Liver (tissue), 3 donors: ENCODE data around the gene ATOH8.
A peak's percentile ranks its signal among the peaks of the same experiment; 100 is the strongest.

ENCODE experiments used
- CTCF ChIP-seq: fragments of 150-350 bp; IDR thresholded peaks from 2 replicates; pipeline ENCODE4 v1.5.1; 2017; ENCODE audit warnings: improper control_type of control experiment, low read depth, low read length; ENCODE audit not compliant: missing input control
- EGR1 ChIP-seq, 2 donors: IDR thresholded peaks; 2 replicates each; pipeline ENCODE4 v1.6.1; 2016 to 2018; ENCODE audit warnings: antibody characterized with exemption in 2 of 2, low read depth in 2 of 2
- GABPA ChIP-seq, 2 donors: IDR thresholded peaks in 1 of 2; conservative IDR thresholded peaks in 1 of 2; 2 replicates each; pipeline ENCODE4 v1.6.1; 2016; ENCODE audit warnings: antibody characterized with exemption in 2 of 2, mild to moderate bottlenecking in 1 of 2, moderate library complexity in 1 of 2
- HNF4A ChIP-seq, 2 donors: conservative IDR thresholded peaks; 2 replicates each; pipeline ENCODE4 v1.6.1; 2016; ENCODE audit warnings: antibody characterized with exemption in 2 of 2, mild to moderate bottlenecking in 2 of 2
- JUND ChIP-seq, 2 donors: IDR thresholded peaks; 2 replicates each; pipeline ENCODE4 v1.6.1; 2016; ENCODE audit warnings: antibody characterized with exemption in 2 of 2
- NR2F2 ChIP-seq: IDR thresholded peaks from 2 replicates; pipeline ENCODE4 v1.6.1; 2016; ENCODE audit warnings: antibody characterized with exemption
- RAD21 ChIP-seq, 2 donors: IDR thresholded peaks; 2 replicates each; pipeline ENCODE4 v1.6.1; 2016; ENCODE audit warnings: antibody characterized with exemption in 2 of 2, mild to moderate bottlenecking in 2 of 2
- REST ChIP-seq: IDR thresholded peaks from 2 replicates; pipeline ENCODE4 v1.6.1; 2016; ENCODE audit warnings: antibody characterized with exemption, mild to moderate bottlenecking
- RXRA ChIP-seq, 2 donors: IDR thresholded peaks; 2 replicates each; pipeline ENCODE4 v1.6.1; 2017 to 2018; ENCODE audit warnings: antibody characterized with exemption in 2 of 2, mild to moderate bottlenecking in 1 of 2
- SP1 ChIP-seq: IDR thresholded peaks from 2 replicates; pipeline ENCODE4 v1.6.1; 2018; ENCODE audit warnings: antibody characterized with exemption, mild to moderate bottlenecking
- YY1 ChIP-seq: IDR thresholded peaks from 2 replicates; pipeline ENCODE4 v1.6.1; 2016; ENCODE audit warnings: antibody characterized with exemption, mild to moderate bottlenecking
- ZBTB33 ChIP-seq: IDR thresholded peaks from 2 replicates; pipeline ENCODE4 v1.6.1; 2016; ENCODE audit warnings: antibody characterized with exemption
- TF ChIP-seq, protein P1 (sequence below): IDR thresholded peaks from 2 replicates; pipeline ENCODE4 v1.6.1; 2016; ENCODE audit warnings: antibody characterized with exemption
- TF ChIP-seq, protein P2 (sequence below): IDR thresholded peaks from 2 replicates; pipeline ENCODE4 v1.6.1; 2016; ENCODE audit warnings: antibody characterized with exemption
- donor health status: healthy.
- donor health status: healthy.

- TF ChIP-seq CTCF (no peak), EGR1 (IDR thresholded peaks at IDR 0.05; ENCODE audit: low read depth in 2 of 2) (no peak), JUND (IDR thresholded peaks at IDR 0.05) (no peak), RXRA (IDR thresholded peaks at IDR 0.05) (peak in 1 of 2 donors; percentile 15), RAD21 (IDR thresholded peaks at IDR 0.05) (no peak), GABPA (IDR thresholded peaks at IDR 0.05 in 1 of 2, conservative IDR thresholded peaks at IDR 0.05 in 1 of 2) (no peak), SP1 (no peak), HNF4A (conservative IDR thresholded peaks at IDR 0.05) (peak in 1 of 2 donors; percentile 18), ZBTB33 (no peak), NR2F2 (no peak), YY1 (no peak), REST (no peak)
- TF ChIP-seq, protein P1, sequence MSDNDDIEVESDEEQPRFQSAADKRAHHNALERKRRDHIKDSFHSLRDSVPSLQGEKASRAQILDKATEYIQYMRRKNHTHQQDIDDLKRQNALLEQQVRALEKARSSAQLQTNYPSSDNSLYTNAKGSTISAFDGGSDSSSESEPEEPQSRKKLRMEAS: peak; percentile 44
- TF ChIP-seq, protein P2, sequence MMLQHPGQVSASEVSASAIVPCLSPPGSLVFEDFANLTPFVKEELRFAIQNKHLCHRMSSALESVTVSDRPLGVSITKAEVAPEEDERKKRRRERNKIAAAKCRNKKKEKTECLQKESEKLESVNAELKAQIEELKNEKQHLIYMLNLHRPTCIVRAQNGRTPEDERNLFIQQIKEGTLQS: no peak
These were observed 4.8 kb downstream of the ATOH8 start for GRCh38 chr2:85758361-85759256.
